ENCODE results near the gene AGPAT3. TPM values are rescaled to one million over a fixed set of nuclear protein-coding genes. Genes with fewer than 3 reads are reported as not detected.

AGPAT3 gene
- polyA plus RNA-seq, 2 of the 4 experiments (the other 2 are of a cell fraction): 18.2 to 20.3 TPM

DNA sequence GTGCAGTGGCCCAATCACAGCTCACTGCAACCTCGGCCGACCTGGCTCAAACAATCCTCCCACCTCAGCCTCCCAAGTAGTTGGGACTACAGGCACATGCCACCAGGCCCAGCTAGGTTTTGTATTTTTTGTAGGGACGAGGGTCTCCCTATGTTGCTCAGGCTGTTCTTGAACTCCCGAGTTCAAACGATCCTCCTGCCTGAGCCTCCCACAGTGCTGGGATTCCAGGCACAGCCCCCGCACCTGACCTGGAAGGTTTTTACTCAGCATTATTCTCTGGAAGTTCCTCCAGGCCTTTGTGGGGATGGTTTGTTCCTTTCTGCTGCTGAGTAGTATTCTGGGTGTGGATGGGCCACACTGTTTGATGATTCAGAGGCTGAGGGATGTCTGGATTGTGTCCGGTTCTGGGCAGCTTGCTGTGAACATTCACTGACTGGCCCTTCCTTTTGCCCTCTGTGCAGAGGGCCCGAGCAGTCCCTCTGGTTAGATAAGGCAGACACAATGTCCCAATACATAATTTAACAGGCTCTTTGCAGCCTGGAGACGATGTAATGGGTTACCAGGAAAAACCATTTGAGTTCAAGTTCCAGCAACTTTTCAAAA is 141.1 kb downstream of the AGPAT3 start:
- ATAC-seq (peak; percentile 96 to 97), DNase-seq (ENCODE audit: low read depth in 1 of 2, low spot score in 1 of 2) (peak; percentile 58 to 77), FAIRE-seq (no peak)
- peaks cover 19% of the 10 kb centered on the region for H3K4me1 ChIP-seq
- TF ChIP-seq, protein P1, sequence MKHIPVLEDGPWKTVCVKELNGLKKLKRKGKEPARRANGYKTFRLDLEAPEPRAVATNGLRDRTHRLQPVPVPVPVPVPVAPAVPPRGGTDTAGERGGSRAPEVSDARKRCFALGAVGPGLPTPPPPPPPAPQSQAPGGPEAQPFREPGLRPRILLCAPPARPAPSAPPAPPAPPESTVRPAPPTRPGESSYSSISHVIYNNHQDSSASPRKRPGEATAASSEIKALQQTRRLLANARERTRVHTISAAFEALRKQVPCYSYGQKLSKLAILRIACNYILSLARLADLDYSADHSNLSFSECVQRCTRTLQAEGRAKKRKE (CRISPR knock-in tag; IDR thresholded peaks at IDR 0.05; ENCODE audit: low read depth): 0 out of 2 replicates have a peak, but pooled peaks have one; percentile 5
- TF ChIP-seq MAFK (IDR thresholded peaks at IDR 0.05; ENCODE audit: partially characterized antibody) (peak; percentile 4), EHF (CRISPR knock-in tag; IDR thresholded peaks at IDR 0.05) (no peak), ZNF302 (CRISPR knock-in tag; IDR thresholded peaks at IDR 0.05) (no peak), TP53 (CRISPR knock-in tag; IDR thresholded peaks at IDR 0.05) (no peak), HOXA7 (CRISPR knock-in tag; IDR thresholded peaks at IDR 0.05) (no peak), NFE2L2 (conservative IDR thresholded peaks at IDR 0.05; ENCODE audit: low read length) (no peak), RARB (CRISPR knock-in tag; IDR thresholded peaks at IDR 0.05) (no peak), EHMT2 (IDR thresholded peaks at IDR 0.05; ENCODE audit: low read depth) (no peak), NR3C1 (IDR thresholded peaks at IDR 0.05) (no peak), FOSL2 (IDR thresholded peaks at IDR 0.05) (no peak), FOSL2 (CRISPR knock-in tag; IDR thresholded peaks at IDR 0.05) (peak; percentile 14; the same call in 1 of the 2 replicates), JUNB (IDR thresholded peaks at IDR 0.05) (no peak), PHF8 (IDR thresholded peaks at IDR 0.05; ENCODE audit: borderline replicate concordance, low read depth) (no peak), RAD21 (conservative IDR thresholded peaks at IDR 0.05 in 1 of 2, IDR thresholded peaks at IDR 0.05 in 1 of 2) (no peak), ZSCAN20 (CRISPR knock-in tag; IDR thresholded peaks at IDR 0.05) (no peak), RCOR1 (IDR thresholded peaks at IDR 0.05; ENCODE audit: low read depth, low read length) (no peak)
- TF ChIP-seq, protein P2, sequence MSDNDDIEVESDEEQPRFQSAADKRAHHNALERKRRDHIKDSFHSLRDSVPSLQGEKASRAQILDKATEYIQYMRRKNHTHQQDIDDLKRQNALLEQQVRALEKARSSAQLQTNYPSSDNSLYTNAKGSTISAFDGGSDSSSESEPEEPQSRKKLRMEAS (IDR thresholded peaks at IDR 0.05): peak; percentile 35; the same call in 1 of the 2 replicates
- TF ChIP-seq, protein P3, sequence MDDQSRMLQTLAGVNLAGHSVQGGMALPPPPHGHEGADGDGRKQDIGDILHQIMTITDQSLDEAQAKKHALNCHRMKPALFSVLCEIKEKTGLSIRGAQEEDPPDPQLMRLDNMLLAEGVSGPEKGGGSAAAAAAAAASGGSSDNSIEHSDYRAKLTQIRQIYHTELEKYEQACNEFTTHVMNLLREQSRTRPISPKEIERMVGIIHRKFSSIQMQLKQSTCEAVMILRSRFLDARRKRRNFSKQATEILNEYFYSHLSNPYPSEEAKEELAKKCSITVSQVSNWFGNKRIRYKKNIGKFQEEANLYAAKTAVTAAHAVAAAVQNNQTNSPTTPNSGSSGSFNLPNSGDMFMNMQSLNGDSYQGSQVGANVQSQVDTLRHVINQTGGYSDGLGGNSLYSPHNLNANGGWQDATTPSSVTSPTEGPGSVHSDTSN (IDR thresholded peaks at IDR 0.05): no peak
- peak overlapping the region; percentile 67 for H3K4me2 ChIP-seq
- H3K27ac ChIP-seq: peak overlapping the region; percentile 87 to 88
- CTCF ChIA-PET: interaction anchor here (0.9 kb wide), 1 partner anchor 31 kb away, joined by 3 read pairs; no protein-coding TSS in a partner anchor
- POLR2A ChIA-PET: no interaction called here
- H3K9me3 ChIP-seq: no peaks in the 10 kb centered on the region
- H3K4me3 ChIP-seq: no peak overlapping the region
- 20% methylated on average over 9 of the region's 9 CpGs for WGBS (ENCODE audit: missing lambda C conversion rate)

DNA sequence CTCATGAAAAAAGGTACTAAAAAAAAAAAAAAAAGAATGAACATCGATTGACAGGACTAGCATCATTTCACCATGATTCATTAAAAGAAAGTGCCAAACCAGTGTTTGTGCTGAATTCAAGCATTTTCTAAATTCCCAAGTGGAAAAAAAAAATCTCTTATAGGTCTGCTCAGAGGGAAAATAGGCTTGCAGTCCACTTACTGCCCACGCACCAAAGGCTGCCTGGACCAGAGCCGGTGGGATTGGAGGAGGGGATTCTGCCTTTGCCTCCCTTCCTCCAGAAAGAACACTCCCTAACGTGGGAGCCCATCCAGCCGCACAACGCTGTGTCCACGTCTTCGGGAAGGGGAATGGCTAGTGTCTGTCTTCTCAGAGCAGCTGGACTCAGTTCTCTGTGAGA is 141.6 kb downstream of the AGPAT3 start:
- Histone ChIP-seq H3K9me3 (no peaks in the 10 kb centered on the region), H3K4me1 (peaks cover 20% of the 10 kb centered on the region), H3K4me2 (peak overlapping the region; percentile 67), H3K4me3 (no peak overlapping the region), H3K27ac (peak overlapping the region; percentile 87 to 88)
- ChIA-PET CTCF (no interaction called here), POLR2A (no interaction called here)
- DNase-seq (ENCODE audit: low read depth in 1 of 2, low spot score in 1 of 2) (no peak), ATAC-seq (peak in 1 of 2 experiments; percentile 31; a peak in 3 of 6 replicates), FAIRE-seq (no peak)
- TF ChIP-seq RNF2 (IDR thresholded peaks at IDR 0.05; ENCODE audit: borderline replicate concordance, low read depth): no peak
- TF ChIP-seq RAD21 (conservative IDR thresholded peaks at IDR 0.05 in 1 of 2, IDR thresholded peaks at IDR 0.05 in 1 of 2): no peak
- TF ChIP-seq, protein P4, sequence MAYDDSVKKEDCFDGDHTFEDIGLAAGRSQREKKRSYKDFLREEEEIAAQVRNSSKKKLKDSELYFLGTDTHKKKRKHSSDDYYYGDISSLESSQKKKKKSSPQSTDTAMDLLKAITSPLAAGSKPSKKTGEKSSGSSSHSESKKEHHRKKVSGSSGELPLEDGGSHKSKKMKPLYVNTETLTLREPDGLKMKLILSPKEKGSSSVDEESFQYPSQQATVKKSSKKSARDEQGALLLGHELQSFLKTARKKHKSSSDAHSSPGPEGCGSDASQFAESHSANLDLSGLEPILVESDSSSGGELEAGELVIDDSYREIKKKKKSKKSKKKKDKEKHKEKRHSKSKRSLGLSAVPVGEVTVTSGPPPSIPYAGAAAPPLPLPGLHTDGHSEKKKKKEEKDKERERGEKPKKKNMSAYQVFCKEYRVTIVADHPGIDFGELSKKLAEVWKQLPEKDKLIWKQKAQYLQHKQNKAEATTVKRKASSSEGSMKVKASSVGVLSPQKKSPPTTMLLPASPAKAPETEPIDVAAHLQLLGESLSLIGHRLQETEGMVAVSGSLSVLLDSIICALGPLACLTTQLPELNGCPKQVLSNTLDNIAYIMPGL (CRISPR knock-in tag; IDR thresholded peaks at IDR 0.05; ENCODE audit: borderline replicate concordance): no peak
- WGBS (ENCODE audit: missing lambda C conversion rate): 72% methylated on average over 8 of the region's 8 CpGs
